OCI-LY3 (cell line): ENCODE results near the gene CXXC5.

Experiments used
- H2AFZ ChIP-seq: fragments of 200-600, 300-600 bp; shearing (Covaris generic); 2 replicates; pipeline ENCODE4 v1.6.0; 2014; ENCODE audit warnings: antibody characterized with exemption, low read depth, low read length
- H3K27ac ChIP-seq: fragments of 200-600, 300-600 bp; sonication (generic); 2 replicates; pipeline ENCODE4 v1.5.1; 2014; ENCODE audit warnings: mild to moderate bottlenecking, low read length, moderate library complexity, mixed read lengths
- H3K27me3 ChIP-seq: fragments of 200-600, 300-600 bp; sonication (generic); 2 replicates; pipeline ENCODE4 v1.6.1; 2014; ENCODE audit warnings: low read depth, low read length, mixed read lengths
- H3K36me3 ChIP-seq: fragments of 200-600, 300-600 bp; sonication (generic); replicated peaks from 2 replicates; pipeline ENCODE3; 2014; ENCODE audit warnings: low read depth, low read length, mixed read lengths
- H3K4me1 ChIP-seq: fragments of 300-600, 200-600 bp; sonication (generic); 2 replicates; pipeline ENCODE4 v1.6.1; 2014; ENCODE audit warnings: low read length, mixed read lengths
- H3K4me2 ChIP-seq: fragments of 200-600, 300-600 bp; sonication (generic); 2 replicates; pipeline ENCODE4 v1.6.1; 2014; ENCODE audit warnings: low read length, mixed read lengths
- H3K4me3 ChIP-seq: fragments of 300-600, 200-600 bp; sonication (generic); 2 replicates; pipeline ENCODE4 v1.5.1; 2014; ENCODE audit warnings: antibody characterized with exemption, mild to moderate bottlenecking, low read length, moderate library complexity
- H3K79me2 ChIP-seq: fragments of 300-600, 200-600 bp; shearing (Covaris generic); 2 replicates; pipeline ENCODE4 v1.6.1; 2014; ENCODE audit warnings: mild to moderate bottlenecking, low read length, mixed read lengths
- H3K9ac ChIP-seq: fragments of 300-600, 200-600 bp; shearing (Covaris generic); 2 replicates; pipeline ENCODE4 v1.6.0; 2014; ENCODE audit warnings: mild to moderate bottlenecking, low read length, moderate library complexity
- H3K9me3 ChIP-seq: fragments of 200-600, 300-600 bp; shearing (Covaris generic); 2 replicates; pipeline ENCODE4 v1.6.1; 2014; ENCODE audit warnings: low read length, mixed read lengths; ENCODE audit not compliant: insufficient read depth
- H4K20me1 ChIP-seq: fragments of 200-600, 300-600 bp; sonication (generic); 2 replicates; pipeline ENCODE4 v1.6.1; 2016; ENCODE audit warnings: low read length, mixed read lengths; ENCODE audit not compliant: insufficient read depth
- EZH2phosphoT487 ChIP-seq: fragments of 200-600 bp; shearing (Covaris generic); IDR thresholded peaks from 2 replicates; pipeline ENCODE4 v1.6.1; 2018; ENCODE audit warnings: antibody characterized with exemption, mixed run types, low read depth
- TF ChIP-seq, protein P1 (sequence below): fragments of 200-600, 300-600 bp; sonication (generic); IDR thresholded peaks from 2 replicates; pipeline ENCODE4 v1.5.1; 2014; ENCODE audit warnings: antibody characterized with exemption, low read length, low read depth

Gene CXXC5

DNA sequence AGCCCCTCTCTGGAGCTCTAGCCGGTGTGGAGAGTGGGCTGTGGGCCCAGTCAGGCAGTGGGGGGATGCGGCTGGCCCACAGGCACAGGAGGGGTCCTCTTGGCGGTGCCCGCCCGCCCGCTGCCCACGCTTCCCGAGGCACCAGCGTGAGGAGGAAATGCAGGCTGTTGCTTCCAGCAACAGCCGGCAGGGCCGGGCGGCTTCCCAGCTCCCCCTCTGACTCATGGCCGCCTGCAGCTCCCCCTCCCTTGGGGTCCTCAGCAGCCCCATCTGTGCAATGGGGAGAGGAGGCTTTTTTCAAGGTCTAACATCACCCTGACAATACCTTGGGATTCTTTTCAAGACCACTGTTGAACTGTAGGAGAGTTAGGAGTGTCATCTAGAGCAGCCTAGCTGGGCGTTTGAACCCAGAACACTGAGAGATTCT lies 10.4 kb downstream of the CXXC5 start:
- peak overlapping the region; percentile 41; the same call in 1 of the 2 replicates for H3K27ac ChIP-seq
- H3K4me1 ChIP-seq, result peaks cover 88% of the 10 kb centered on the region
- H3K9me3 ChIP-seq, result no peaks in the 10 kb centered on the region
- H3K4me2 ChIP-seq, result peak overlapping the region; percentile 95
- no peak overlapping the region for H2AFZ ChIP-seq
- TF ChIP-seq, protein P1, sequence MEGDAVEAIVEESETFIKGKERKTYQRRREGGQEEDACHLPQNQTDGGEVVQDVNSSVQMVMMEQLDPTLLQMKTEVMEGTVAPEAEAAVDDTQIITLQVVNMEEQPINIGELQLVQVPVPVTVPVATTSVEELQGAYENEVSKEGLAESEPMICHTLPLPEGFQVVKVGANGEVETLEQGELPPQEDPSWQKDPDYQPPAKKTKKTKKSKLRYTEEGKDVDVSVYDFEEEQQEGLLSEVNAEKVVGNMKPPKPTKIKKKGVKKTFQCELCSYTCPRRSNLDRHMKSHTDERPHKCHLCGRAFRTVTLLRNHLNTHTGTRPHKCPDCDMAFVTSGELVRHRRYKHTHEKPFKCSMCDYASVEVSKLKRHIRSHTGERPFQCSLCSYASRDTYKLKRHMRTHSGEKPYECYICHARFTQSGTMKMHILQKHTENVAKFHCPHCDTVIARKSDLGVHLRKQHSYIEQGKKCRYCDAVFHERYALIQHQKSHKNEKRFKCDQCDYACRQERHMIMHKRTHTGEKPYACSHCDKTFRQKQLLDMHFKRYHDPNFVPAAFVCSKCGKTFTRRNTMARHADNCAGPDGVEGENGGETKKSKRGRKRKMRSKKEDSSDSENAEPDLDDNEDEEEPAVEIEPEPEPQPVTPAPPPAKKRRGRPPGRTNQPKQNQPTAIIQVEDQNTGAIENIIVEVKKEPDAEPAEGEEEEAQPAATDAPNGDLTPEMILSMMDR, result no peak
- TF ChIP-seq EZH2phosphoT487, result no peak
- no peaks in the 10 kb centered on the region for H3K27me3 ChIP-seq
- peaks cover 98% of the 10 kb centered on the region for H3K79me2 ChIP-seq
- H3K36me3 ChIP-seq, result peaks cover 6% of the 10 kb centered on the region
- H3K9ac ChIP-seq, result peak overlapping the region; percentile 30; the same call in 1 of the 2 replicates
- peaks cover 90% of the 10 kb centered on the region for H4K20me1 ChIP-seq
- H3K4me3 ChIP-seq, result peak overlapping the region; percentile 62; the same call in 1 of the 2 replicates

DNA sequence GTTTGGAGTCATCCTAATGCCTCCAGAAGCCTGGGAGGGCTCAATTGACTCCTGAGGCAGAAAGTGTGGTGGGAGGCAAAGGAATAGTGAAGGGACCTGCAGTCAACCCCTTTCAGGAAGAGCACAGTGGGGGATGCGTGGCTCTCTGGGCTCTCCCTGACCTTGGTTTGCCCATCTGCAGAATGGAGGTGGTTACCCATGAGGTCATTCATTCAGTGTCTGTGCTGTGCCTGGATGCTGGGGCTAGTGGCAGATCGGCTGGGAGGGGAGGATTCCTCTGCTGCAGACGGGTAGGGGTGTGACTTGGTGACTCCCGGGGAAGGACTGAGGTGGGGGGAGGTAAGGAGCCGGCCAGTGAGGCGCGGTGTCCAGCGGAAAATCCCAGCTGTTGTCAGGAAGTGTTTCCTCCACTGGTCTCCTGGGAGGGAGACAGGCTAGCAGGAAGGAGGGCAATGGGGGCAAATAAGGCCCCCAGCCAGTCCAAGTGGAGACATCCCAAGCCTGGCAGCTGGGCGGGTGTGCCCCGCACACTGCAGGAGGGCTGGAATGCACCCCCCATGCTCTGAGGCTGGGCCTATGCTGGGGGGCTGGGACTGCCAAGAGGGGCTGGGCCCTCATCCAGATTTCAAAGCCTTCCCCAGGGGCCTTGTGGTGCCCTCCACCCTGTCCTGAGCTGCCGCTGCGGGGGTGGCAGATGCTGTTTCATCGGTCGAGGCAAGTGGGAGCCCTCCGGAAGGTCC lies 10.9 kb downstream of the CXXC5 start:
- Histone ChIP-seq H3K4me1 (peaks cover 88% of the 10 kb centered on the region), H3K9ac (peak overlapping the region; percentile 30; the same call in 1 of the 2 replicates), H3K79me2 (peaks cover 98% of the 10 kb centered on the region), H3K27ac (peak overlapping the region; percentile 41; the same call in 1 of the 2 replicates), H2AFZ (no peak overlapping the region), H3K27me3 (no peaks in the 10 kb centered on the region), H3K4me2 (peak overlapping the region; percentile 95), H3K36me3 (peaks cover 6% of the 10 kb centered on the region), H3K9me3 (no peaks in the 10 kb centered on the region), H4K20me1 (peaks cover 89% of the 10 kb centered on the region), H3K4me3 (peak overlapping the region; percentile 62)
- TF ChIP-seq EZH2phosphoT487, result no peak
- TF ChIP-seq, protein P1, result no peak

DNA sequence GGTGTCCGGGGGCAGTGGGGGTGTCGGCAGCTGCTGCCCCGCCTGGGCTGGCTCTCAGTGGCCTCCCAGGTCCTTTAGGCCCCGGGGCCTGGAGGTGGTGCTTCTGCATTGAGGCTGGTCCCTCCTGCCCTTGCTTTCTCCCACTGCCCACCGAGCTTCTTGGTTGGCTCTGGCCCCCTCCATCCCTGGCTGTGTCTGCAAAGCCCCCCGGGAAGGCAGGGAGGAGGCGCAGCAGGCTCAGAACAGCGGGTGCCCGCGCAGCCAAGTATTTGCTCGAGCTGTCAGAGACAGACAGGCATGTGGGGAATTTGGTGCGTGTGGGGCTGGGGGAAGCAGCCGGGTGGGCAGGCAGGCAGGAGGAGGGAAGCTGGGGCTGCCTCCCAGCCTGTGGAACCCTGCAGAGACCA lies 11.5 kb downstream of the CXXC5 start:
- peak overlapping the region; percentile 95 for H3K4me2 ChIP-seq
- H3K4me3 ChIP-seq, result peak overlapping the region; percentile 62
- peaks cover 88% of the 10 kb centered on the region for H3K4me1 ChIP-seq
- peaks cover 98% of the 10 kb centered on the region for H3K79me2 ChIP-seq
- H3K27ac ChIP-seq, result peak overlapping the region; percentile 34; the same call in 1 of the 2 replicates
- H3K9ac ChIP-seq, result peak overlapping the region; percentile 50; the same call in 1 of the 2 replicates
- H4K20me1 ChIP-seq, result peaks cover 85% of the 10 kb centered on the region
- H3K27me3 ChIP-seq, result no peaks in the 10 kb centered on the region
- H3K36me3 ChIP-seq, result peaks cover 6% of the 10 kb centered on the region
- no peaks in the 10 kb centered on the region for H3K9me3 ChIP-seq
- TF ChIP-seq, protein P1, result no peak
- TF ChIP-seq EZH2phosphoT487, result no peak
- no peak overlapping the region for H2AFZ ChIP-seq

DNA sequence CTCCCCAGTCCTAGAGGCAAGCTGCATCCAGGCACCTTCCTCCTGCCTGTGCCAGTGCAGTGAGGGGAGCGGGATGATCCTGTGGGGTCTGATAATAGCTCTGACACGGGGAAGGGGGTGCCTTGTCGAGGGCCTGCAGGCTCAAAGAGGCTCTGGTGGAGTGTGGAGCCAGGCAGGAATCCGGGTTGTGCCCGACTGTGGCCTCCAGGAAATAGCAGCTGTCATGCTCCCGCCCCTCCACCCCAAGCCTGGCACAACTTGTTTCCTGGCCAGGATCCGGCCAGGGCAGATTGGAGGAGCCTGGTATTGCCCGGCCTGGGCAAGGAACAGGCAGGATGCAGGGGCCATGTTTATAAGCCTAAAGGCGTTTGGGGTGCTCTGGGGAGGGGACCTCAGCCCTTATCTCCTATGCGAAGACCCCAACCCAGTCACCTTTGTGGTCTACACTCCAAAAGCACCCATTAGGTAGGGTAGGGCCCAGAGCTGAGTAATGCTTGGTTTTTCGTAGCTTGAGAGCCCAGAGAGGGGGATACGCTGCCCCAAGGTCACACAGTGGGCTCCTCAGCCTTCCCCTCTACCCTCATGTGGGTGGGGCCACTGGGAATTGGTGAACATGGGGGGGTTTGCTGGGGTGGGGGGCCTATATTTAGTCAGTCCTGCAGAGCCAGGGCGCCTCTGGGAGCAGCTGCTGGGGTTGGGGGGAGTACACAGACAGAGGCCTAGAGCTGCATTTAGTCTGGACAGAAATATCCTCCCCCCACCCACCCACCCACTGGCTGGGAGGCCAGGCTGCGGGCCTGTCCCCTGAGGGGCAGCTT lies 12.2 kb downstream of the CXXC5 start:
- Histone ChIP-seq H3K9me3 (no peaks in the 10 kb centered on the region), H3K27me3 (no peaks in the 10 kb centered on the region), H3K4me1 (peaks cover 88% of the 10 kb centered on the region), H3K4me3 (peak overlapping the region; percentile 62; the same call in 1 of the 2 replicates), H4K20me1 (peaks cover 82% of the 10 kb centered on the region), H2AFZ (no peak overlapping the region), H3K27ac (peak overlapping the region; percentile 34; the same call in 1 of the 2 replicates), H3K79me2 (peaks cover 98% of the 10 kb centered on the region), H3K36me3 (peaks cover 6% of the 10 kb centered on the region), H3K9ac (peak overlapping the region; percentile 50), H3K4me2 (peak overlapping the region; percentile 95)
- TF ChIP-seq, protein P1, result no peak
- TF ChIP-seq EZH2phosphoT487, result no peak
